OCI-LY3 (cell line): ENCODE data around the gene SPAG9.

ENCODE experiments used
- H2AFZ ChIP-seq: fragments of 200-600, 300-600 bp; shearing (Covaris generic); 2 replicates; pipeline ENCODE4 v1.6.0; 2014; ENCODE audit warnings: antibody characterized with exemption, low read depth, low read length
- H3K27ac ChIP-seq: fragments of 200-600, 300-600 bp; sonication (generic); 2 replicates; pipeline ENCODE4 v1.5.1; 2014; ENCODE audit warnings: mild to moderate bottlenecking, low read length, moderate library complexity, mixed read lengths
- H3K27me3 ChIP-seq: fragments of 200-600, 300-600 bp; sonication (generic); 2 replicates; pipeline ENCODE4 v1.6.1; 2014; ENCODE audit warnings: low read depth, low read length, mixed read lengths
- H3K36me3 ChIP-seq: fragments of 200-600, 300-600 bp; sonication (generic); replicated peaks from 2 replicates; pipeline ENCODE3; 2014; ENCODE audit warnings: low read depth, low read length, mixed read lengths
- H3K4me1 ChIP-seq: fragments of 300-600, 200-600 bp; sonication (generic); 2 replicates; pipeline ENCODE4 v1.6.1; 2014; ENCODE audit warnings: low read length, mixed read lengths
- H3K4me2 ChIP-seq: fragments of 200-600, 300-600 bp; sonication (generic); 2 replicates; pipeline ENCODE4 v1.6.1; 2014; ENCODE audit warnings: low read length, mixed read lengths
- H3K4me3 ChIP-seq: fragments of 300-600, 200-600 bp; sonication (generic); 2 replicates; pipeline ENCODE4 v1.5.1; 2014; ENCODE audit warnings: antibody characterized with exemption, mild to moderate bottlenecking, low read length, moderate library complexity
- H3K79me2 ChIP-seq: fragments of 300-600, 200-600 bp; shearing (Covaris generic); 2 replicates; pipeline ENCODE4 v1.6.1; 2014; ENCODE audit warnings: mild to moderate bottlenecking, low read length, mixed read lengths
- H3K9ac ChIP-seq: fragments of 300-600, 200-600 bp; shearing (Covaris generic); 2 replicates; pipeline ENCODE4 v1.6.0; 2014; ENCODE audit warnings: mild to moderate bottlenecking, low read length, moderate library complexity
- H3K9me3 ChIP-seq: fragments of 200-600, 300-600 bp; shearing (Covaris generic); 2 replicates; pipeline ENCODE4 v1.6.1; 2014; ENCODE audit warnings: low read length, mixed read lengths; ENCODE audit not compliant: insufficient read depth
- H4K20me1 ChIP-seq: fragments of 200-600, 300-600 bp; sonication (generic); 2 replicates; pipeline ENCODE4 v1.6.1; 2016; ENCODE audit warnings: low read length, mixed read lengths; ENCODE audit not compliant: insufficient read depth
- EZH2phosphoT487 ChIP-seq: fragments of 200-600 bp; shearing (Covaris generic); IDR thresholded peaks from 2 replicates; pipeline ENCODE4 v1.6.1; 2018; ENCODE audit warnings: antibody characterized with exemption, mixed run types, low read depth
- TF ChIP-seq, protein P1 (sequence below): fragments of 200-600, 300-600 bp; sonication (generic); IDR thresholded peaks from 2 replicates; pipeline ENCODE4 v1.5.1; 2014; ENCODE audit warnings: antibody characterized with exemption, low read length, low read depth

The SPAG9 gene

DNA sequence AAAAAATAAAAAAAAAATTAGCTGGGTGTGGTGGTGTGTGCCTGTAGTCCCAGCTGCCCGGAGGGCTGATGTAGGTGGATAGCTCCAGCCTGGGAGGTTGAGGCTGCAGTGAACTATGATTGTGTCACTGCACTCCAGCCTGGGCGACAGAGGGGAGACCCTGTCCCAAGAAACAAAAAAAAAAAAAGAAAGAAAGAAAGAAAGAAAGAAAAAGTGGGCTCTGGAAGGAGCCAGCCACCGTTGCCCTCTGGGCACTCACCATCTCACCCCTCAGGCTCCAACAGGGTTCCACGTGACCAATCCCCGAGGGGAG, 167.2 kb downstream of the SPAG9 start:
- H3K4me2 ChIP-seq, result no peak overlapping the region
- H3K27ac ChIP-seq, result no peak overlapping the region

DNA sequence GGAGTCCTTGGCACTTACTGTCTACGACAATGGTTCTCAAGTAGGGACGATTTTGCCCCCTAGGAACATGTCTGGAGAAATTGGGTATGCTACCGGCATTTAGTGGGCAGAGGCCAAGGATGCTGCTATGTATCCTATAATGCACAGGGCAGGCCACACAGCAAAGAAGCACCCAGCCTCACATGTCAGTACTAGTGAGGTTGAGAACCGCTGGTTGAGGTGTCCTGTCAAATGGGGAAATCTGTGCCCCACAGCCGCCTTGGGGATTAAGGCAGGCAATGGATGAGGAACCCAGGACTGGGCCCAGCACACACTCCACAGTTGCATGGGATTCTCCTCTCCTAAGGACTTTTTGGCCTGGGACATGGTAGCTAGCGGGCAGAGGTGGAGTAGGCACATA, 167.8 kb downstream of the SPAG9 start:
- Histone ChIP-seq H3K4me1 (peaks cover 16% of the 10 kb centered on the region; the same call in 1 of the 2 replicates), H3K27ac (no peak overlapping the region), H4K20me1 (no peaks in the 10 kb centered on the region), H3K9me3 (no peaks in the 10 kb centered on the region), H3K36me3 (no peaks in the 10 kb centered on the region), H3K4me3 (no peak overlapping the region), H3K9ac (no peak overlapping the region), H3K27me3 (no peaks in the 10 kb centered on the region), H3K79me2 (no peaks in the 10 kb centered on the region), H3K4me2 (no peak overlapping the region), H2AFZ (no peak overlapping the region)
- TF ChIP-seq, protein P1, sequence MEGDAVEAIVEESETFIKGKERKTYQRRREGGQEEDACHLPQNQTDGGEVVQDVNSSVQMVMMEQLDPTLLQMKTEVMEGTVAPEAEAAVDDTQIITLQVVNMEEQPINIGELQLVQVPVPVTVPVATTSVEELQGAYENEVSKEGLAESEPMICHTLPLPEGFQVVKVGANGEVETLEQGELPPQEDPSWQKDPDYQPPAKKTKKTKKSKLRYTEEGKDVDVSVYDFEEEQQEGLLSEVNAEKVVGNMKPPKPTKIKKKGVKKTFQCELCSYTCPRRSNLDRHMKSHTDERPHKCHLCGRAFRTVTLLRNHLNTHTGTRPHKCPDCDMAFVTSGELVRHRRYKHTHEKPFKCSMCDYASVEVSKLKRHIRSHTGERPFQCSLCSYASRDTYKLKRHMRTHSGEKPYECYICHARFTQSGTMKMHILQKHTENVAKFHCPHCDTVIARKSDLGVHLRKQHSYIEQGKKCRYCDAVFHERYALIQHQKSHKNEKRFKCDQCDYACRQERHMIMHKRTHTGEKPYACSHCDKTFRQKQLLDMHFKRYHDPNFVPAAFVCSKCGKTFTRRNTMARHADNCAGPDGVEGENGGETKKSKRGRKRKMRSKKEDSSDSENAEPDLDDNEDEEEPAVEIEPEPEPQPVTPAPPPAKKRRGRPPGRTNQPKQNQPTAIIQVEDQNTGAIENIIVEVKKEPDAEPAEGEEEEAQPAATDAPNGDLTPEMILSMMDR, result no peak
- TF ChIP-seq EZH2phosphoT487, result no peak

More for the DNA sequence above, 167.2 kb downstream of the SPAG9 start:
- H3K9me3 ChIP-seq, result no peaks in the 10 kb centered on the region
- no peaks in the 10 kb centered on the region for H3K27me3 ChIP-seq
- H3K9ac ChIP-seq, result no peak overlapping the region
- no peaks in the 10 kb centered on the region for H4K20me1 ChIP-seq
- H3K4me3 ChIP-seq, result no peak overlapping the region
- H2AFZ ChIP-seq, result no peak overlapping the region
- H3K79me2 ChIP-seq, result no peaks in the 10 kb centered on the region
- H3K4me1 ChIP-seq, result peaks cover 16% of the 10 kb centered on the region; the same call in 1 of the 2 replicates
- TF ChIP-seq, protein P1, result no peak
- no peak for TF ChIP-seq EZH2phosphoT487
- H3K36me3 ChIP-seq, result no peaks in the 10 kb centered on the region

DNA sequence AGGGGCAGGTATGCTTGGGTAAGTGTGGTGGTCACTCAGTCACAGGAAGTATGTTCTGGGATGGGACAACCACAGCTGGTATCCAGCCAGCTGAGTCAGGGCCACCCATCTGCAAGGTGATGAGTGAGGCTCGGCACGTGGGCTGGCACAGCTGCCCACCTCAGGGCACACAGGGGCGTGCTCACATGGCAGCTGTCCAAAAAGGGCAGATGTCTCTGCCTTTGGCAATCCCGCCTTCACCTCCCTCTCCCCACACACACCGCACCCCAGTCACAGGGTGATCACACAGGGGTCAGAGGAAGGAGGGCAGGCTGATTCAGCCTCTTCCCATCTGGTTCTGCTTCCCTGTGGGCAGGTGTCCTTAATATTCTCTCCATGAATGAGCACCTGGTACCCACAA, 168.7 kb downstream of the SPAG9 start:
- Histone ChIP-seq H2AFZ (no peak overlapping the region), H3K27ac (no peak overlapping the region), H4K20me1 (no peaks in the 10 kb centered on the region), H3K27me3 (no peaks in the 10 kb centered on the region), H3K79me2 (no peaks in the 10 kb centered on the region), H3K4me2 (no peak overlapping the region), H3K4me1 (peaks cover 16% of the 10 kb centered on the region; the same call in 1 of the 2 replicates), H3K9me3 (no peaks in the 10 kb centered on the region), H3K9ac (no peak overlapping the region), H3K4me3 (no peak overlapping the region), H3K36me3 (no peaks in the 10 kb centered on the region)
- TF ChIP-seq EZH2phosphoT487, result no peak
- TF ChIP-seq, protein P1, result no peak

DNA sequence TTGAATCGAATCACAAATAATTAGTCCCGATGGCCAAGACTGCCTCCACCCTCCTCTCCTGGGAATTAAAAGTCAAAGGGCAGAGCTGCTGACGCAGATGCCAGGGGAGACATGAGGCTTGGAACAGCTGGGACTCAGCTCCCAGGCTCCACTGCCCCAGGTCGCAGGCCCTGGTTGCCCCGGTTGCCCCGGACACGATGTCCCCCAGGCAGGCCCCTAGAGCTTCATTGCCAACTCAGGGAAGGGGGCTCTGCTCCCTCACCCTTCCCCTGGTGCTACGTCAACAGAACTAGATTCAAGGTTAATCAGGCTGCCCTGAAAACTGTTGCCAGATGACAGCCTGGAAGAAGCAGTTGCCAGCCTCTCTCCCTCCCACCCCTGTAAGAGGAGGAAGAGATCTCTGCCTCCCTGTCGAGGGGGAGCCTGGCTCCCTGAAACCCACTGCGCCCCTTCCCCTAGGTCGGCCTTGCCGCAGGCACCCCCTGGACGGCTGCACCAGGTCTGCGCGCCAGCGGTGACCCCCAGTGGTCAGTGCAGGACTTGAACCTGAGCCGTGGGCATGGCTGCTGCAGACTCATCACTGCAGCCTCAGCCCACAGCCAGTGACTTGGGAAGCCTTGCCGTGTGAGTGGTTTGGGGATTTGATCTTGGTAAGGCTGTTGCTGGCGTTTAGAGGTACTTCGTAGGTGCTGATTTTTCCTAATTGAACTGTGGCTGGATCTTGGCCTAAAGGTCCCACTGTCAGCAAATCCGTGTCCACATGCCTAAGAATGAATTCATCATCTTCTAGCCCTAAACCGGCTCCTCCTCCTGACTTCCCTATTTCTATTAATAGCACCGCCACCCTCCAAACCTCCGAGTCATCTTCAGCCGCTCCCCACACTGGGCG, 170.4 kb downstream of the SPAG9 start:
- Histone ChIP-seq H3K27ac (no peak overlapping the region), H3K27me3 (no peaks in the 10 kb centered on the region), H3K9ac (peak overlapping the region; percentile 39; the same call in 1 of the 2 replicates), H4K20me1 (no peaks in the 10 kb centered on the region), H3K9me3 (no peaks in the 10 kb centered on the region), H3K4me3 (peak overlapping the region; percentile 49), H3K4me1 (peaks cover 13% of the 10 kb centered on the region; the same call in 1 of the 2 replicates), H3K79me2 (no peaks in the 10 kb centered on the region), H3K36me3 (no peaks in the 10 kb centered on the region), H3K4me2 (peak overlapping the region; percentile 56), H2AFZ (peak overlapping the region; percentile 97)
- no peak for TF ChIP-seq EZH2phosphoT487
- TF ChIP-seq, protein P1, result peak; percentile 91
